GM18498 (cell line): ENCODE measurements around the gene PGS1.

ENCODE experiments used
- ATAC-seq: cut with Tn5 transposase; IDR thresholded peaks from one replicate; pipeline ENCODE4 v1.9.1; 2021; ENCODE audit warnings: mild to moderate bottlenecking, moderate library complexity; ENCODE audit not compliant: unreplicated experiment

The PGS1 gene

DNA sequence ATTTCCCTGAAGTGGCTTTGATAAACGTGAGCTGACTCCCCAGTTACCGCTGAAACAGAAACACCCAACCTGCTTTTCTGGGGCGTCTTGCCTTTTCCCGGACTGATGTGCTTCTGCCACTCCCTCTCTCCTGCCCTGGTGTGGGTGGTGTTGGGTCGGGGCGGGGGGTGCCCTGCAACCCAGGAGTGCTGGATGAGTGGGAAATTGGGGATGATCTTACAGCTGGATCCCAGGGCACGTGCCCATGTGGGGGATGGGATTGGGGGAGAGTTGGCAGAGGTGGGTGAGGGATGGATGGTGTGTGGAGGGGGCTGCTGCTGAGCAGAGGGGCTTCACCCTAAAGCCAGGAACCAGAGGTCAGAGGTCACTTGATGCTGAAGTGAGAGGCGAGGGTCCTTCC is 28.5 kb downstream of the PGS1 start:
- ATAC-seq = no peak

- ATAC-seq = no peak
These were observed 29.0 kb downstream of the PGS1 start for GRCh38 chr17:78407387-78408000.

- no peak for ATAC-seq
These were observed 30.1 kb downstream of the PGS1 start for GRCh38 chr17:78408476-78409050.

DNA sequence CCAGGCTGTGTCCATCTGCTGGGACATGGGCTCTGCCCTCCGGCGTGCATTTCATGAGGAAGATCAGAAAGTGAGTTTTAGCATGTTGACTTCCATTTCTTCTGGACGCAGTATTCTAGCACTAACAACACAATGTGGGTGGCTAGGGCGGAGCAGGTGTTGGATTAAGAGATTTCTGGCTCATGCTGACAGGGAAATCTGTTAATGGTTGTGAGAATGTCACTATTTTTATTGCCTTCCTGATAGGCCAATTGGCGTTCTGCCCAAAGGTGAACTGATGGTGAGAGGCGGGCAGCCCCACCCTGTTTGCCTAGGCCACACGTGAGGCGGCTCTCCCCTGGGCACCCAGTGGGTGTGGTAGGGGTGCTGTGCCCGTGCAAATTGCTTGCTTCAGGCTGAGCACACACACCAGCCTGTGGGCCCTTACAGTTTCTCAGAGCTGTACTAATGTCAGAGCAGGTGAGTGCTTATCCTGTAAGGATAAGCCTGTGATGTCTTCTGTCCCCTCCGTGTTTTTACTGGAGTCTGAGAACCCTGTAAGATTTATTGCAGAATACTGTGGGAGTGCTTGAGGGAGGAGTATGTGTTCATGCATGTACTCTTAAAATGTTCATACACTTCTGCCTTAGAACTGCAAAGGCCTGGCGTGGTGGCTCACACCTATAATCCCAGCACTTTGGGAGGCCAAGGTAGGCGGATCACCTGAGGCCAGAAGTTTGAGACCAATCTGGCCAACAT is 30.9 kb downstream of the PGS1 start:
- ATAC-seq = no peak

GRCh38 chr17:78411241-78411857 is 32.9 kb downstream of the PGS1 start:
- no peak for ATAC-seq

DNA sequence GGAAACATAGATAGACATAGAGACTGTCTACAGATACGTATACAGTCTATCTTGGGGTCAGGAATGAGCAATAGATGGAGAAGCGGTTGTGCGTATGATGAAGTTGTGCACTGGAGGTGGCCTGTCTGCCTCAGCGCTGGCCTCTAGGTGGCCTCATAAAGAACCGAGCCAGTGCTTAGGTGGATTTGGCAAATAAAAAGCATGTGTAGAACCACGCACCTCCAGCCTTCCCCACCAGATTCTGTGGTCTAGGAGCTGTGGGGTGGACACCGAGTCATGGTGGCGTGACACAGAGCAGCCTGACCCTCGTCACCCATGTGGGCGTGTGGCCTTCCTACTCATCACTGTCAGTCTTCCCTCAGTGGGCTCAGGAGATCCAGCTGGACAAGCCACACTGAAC is 34.0 kb downstream of the PGS1 start:
- ATAC-seq = no peak

- no peak for ATAC-seq
These were observed 36.0 kb downstream of the PGS1 start for GRCh38 chr17:78414178-78415162.

DNA sequence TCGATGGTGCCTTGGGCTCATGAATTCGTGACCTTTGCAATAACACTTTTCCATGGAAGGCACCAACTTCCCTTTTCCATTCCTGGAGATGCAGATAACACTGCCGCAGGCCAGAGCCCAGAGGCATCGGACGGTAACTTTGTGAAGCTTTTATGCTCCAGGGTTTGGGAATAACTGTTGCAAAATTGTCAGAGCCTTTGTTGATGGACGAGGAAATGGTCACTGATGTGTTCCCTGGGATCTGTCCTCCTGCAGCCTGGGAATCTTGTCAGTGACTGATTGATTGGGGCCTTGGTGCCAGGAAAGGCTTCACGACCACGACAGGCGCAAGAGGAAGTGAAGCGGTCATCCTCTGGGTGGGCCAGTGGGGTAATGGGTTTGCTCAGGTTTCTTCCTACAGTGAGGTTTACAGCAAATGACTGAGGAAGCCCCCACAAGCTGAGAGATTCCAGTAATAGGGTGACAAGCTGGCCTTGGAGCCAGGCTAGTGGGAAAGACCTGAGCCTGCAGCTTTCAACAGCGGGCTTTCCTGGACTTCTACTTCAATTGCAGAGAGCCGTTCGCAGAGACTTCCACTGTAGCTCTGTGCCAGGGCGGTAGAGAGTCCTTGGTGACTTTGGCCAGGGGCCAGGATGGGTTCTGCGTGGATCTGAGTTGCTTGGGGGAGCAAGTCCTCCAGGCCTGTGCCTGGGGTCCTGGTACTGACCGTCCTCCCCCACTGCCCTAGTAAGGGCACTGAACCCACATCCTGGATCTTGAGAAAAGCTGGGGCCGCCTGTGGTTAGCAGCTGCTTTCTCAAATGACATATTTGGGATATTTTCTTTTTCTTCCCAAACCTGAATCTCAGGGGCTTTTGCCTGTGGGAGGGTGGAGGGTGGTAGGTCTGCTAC is 37.6 kb downstream of the PGS1 start:
- no peak for ATAC-seq

GRCh38 chr17:78416791-78417530 is 38.5 kb downstream of the PGS1 start:
- ATAC-seq = no peak

- ATAC-seq = no peak
These were observed 39.1 kb downstream of the PGS1 start for GRCh38 chr17:78417531-78417909.

- ATAC-seq = no peak
These were observed 40.0 kb downstream of the PGS1 start for GRCh38 chr17:78418326-78419026.

DNA sequence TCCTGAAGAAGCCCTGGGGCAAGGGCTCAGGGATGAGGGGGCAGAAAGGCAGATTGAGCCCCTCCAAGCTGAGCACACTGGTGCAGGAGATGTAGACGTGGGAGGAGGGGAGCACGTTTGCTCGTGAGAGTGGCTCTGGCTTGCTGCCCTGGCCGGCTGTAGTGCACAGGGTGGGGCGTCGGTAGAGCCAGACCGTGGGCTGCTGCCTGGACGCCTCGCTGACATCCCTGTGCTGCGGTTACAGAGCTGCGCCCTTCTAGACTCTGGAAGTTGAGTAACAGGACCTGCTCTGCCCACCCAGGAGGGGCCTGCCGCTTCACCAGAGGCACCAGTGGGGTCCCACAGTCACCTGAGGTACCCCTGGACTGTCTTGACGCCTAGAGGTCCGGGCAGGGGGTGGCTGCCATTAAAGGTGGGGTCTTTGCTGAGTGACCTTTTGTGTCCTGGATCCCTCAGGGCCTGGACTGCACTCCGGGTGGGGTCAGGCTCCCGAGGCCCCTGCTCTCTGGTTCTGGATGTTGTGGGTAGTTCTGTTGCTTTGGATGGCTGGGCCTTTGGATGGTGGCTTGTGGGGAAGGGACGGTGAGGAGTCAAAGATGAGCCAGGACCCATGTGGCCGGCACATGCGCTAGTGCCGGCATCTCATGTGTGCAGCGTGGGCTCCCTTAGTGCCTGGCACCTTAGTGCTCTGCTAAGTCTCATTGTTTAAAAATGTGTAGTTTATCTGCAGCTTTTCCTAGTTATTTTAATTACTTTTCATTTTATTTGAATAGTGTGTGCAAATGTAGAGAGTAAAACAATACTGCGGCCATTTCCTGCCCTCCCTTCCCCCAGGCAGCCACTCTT is 41.7 kb downstream of the PGS1 start:
- no peak for ATAC-seq

- ATAC-seq = no peak
These were observed 42.7 kb downstream of the PGS1 start for GRCh38 chr17:78421084-78421533.

DNA sequence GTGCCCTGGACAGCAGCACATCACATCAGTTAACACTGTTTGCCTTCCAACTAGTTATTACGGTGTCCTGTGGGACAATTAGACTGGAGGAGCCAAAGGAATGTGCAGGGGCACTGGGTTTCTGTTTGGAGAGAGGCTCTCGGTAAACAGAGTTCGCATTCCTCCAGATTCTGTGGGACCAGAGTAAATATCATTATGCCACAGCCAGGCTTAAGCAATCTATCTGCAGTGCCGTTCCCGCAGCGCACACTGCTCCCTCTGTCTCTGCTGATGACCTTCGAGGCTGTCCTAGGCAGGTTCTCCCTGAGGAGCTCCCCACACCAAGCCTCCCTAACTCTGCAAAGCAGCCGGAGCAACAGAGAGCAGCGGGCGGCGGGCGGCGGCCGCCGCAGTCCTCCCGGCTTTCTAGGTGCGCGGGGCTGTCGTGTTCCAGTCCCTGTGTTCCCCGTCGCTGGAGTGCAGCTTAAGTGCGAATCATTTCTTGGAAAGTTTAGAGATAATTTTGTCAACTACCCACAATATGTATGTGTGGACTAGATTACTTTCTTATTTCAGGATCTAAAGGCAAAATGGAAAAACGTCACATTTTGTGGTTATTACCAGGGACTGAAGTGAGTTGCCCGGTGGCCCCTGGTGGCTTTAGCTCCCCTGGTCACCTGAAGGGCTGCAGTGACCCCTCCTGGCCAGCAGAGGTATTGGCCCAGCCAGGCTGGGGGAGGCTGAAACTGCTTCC is 43.3 kb downstream of the PGS1 start:
- no peak for ATAC-seq

- no peak for ATAC-seq
These were observed 43.8 kb downstream of the PGS1 start for GRCh38 chr17:78422267-78422605.

DNA sequence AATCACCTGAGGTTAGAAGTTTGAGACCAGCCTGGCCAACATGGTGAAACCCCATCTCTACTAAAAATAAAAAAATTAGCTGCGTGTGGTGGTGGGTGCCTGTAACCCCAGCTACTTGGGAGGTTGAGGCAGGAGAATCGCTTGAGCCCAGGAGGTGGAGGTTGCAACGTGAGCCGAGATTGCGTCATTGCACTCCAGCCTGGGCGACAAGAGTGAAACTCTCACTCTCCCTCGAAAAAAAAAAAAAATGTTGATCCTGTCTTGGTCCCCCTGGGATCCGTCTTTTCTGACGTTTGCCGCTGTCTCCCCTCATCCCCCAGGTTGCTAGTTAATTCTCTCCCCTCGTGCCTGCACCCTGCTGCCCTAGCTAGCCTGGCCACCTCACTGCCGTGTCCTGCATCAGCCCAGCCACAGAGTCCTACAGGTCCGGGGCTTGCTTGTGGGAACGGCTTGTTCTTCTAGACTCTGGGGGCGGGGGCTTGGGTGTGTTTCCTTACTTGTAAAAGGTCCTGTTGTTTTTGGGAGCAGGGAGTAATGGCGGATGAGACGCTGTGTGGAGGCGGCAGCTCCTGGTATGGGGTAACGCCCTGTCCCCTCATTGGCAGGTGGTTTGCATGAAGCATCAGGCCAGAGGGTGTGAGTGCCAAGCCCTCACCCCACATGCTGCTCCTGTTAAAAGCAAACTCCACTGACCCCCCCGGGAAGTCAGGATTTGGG is 44.6 kb downstream of the PGS1 start:
- no peak for ATAC-seq
